A549 (cell line): ENCODE data around the gene COLEC12.

Experiments
- HDAC2 ChIP-seq: fragments of 200-600 bp; sonication (generic); IDR thresholded peaks from 2 replicates; pipeline ENCODE4 v1.6.1; 2016
- MYC ChIP-seq: IDR thresholded peaks from 2 replicates; pipeline ENCODE4 v1.6.1; 2012; ENCODE audit warnings: mild to moderate bottlenecking, inconsistent platforms, low read length, improper control_type of control experiment, borderline replicate concordance
- POLR2A ChIP-seq: IDR thresholded peaks from 2 replicates; pipeline ENCODE4 v1.6.1; 2012; ENCODE audit warnings: mild to moderate bottlenecking, low read length
- SREBF2 ChIP-seq: fragments of 450-650 bp; IDR thresholded peaks from 2 replicates; pipeline ENCODE4 v1.6.1; 2014; ENCODE audit warnings: mild to moderate bottlenecking, moderate library complexity
- ZFP36 ChIP-seq: fragments of 450-650 bp; IDR thresholded peaks from 2 replicates; pipeline ENCODE4 v1.6.1; 2014; ENCODE audit warnings: borderline replicate concordance; ENCODE audit not compliant: partially characterized antibody
- TF ChIP-seq, protein P1 (sequence below): fragments of >200 bp; sonication (Bioruptor Twin); formaldehyde crosslinking; IDR thresholded peaks from 3 replicates; pipeline ENCODE4 v1.5.1; 2016
- TF ChIP-seq, protein P2 (sequence below): fragments of >200 bp; sonication (Bioruptor Twin); formaldehyde crosslinking; IDR thresholded peaks from 3 replicates; pipeline ENCODE4 v1.6.1; 2016
- TF ChIP-seq, protein P3 (sequence below): IDR thresholded peaks from 2 replicates; pipeline ENCODE4 v1.6.1; 2012
- TF ChIP-seq, protein P4 (sequence below): fragments of 150-350 bp; IDR thresholded peaks from 2 replicates; pipeline ENCODE4 v1.6.1; 2014; ENCODE audit warnings: low read depth, mild to moderate bottlenecking, low read length

GRCh38 chr18:406677-407076 lies 93.8 kb downstream of the COLEC12 start:
- TF ChIP-seq, protein P1, sequence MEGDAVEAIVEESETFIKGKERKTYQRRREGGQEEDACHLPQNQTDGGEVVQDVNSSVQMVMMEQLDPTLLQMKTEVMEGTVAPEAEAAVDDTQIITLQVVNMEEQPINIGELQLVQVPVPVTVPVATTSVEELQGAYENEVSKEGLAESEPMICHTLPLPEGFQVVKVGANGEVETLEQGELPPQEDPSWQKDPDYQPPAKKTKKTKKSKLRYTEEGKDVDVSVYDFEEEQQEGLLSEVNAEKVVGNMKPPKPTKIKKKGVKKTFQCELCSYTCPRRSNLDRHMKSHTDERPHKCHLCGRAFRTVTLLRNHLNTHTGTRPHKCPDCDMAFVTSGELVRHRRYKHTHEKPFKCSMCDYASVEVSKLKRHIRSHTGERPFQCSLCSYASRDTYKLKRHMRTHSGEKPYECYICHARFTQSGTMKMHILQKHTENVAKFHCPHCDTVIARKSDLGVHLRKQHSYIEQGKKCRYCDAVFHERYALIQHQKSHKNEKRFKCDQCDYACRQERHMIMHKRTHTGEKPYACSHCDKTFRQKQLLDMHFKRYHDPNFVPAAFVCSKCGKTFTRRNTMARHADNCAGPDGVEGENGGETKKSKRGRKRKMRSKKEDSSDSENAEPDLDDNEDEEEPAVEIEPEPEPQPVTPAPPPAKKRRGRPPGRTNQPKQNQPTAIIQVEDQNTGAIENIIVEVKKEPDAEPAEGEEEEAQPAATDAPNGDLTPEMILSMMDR, result no peak
- TF ChIP-seq MYC, result no peak
- TF ChIP-seq POLR2A, result no peak
- TF ChIP-seq HDAC2, result no peak
- TF ChIP-seq, protein P2, sequence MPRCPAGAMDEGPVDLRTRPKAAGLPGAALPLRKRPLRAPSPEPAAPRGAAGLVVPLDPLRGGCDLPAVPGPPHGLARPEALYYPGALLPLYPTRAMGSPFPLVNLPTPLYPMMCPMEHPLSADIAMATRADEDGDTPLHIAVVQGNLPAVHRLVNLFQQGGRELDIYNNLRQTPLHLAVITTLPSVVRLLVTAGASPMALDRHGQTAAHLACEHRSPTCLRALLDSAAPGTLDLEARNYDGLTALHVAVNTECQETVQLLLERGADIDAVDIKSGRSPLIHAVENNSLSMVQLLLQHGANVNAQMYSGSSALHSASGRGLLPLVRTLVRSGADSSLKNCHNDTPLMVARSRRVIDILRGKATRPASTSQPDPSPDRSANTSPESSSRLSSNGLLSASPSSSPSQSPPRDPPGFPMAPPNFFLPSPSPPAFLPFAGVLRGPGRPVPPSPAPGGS, result no peak
- TF ChIP-seq, protein P3, sequence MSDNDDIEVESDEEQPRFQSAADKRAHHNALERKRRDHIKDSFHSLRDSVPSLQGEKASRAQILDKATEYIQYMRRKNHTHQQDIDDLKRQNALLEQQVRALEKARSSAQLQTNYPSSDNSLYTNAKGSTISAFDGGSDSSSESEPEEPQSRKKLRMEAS, result no peak
- TF ChIP-seq SREBF2, result no peak
- no peak for TF ChIP-seq ZFP36
- TF ChIP-seq, protein P4, sequence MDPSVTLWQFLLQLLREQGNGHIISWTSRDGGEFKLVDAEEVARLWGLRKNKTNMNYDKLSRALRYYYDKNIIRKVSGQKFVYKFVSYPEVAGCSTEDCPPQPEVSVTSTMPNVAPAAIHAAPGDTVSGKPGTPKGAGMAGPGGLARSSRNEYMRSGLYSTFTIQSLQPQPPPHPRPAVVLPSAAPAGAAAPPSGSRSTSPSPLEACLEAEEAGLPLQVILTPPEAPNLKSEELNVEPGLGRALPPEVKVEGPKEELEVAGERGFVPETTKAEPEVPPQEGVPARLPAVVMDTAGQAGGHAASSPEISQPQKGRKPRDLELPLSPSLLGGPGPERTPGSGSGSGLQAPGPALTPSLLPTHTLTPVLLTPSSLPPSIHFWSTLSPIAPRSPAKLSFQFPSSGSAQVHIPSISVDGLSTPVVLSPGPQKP, result no peak
